GM15510 (cell line): Measurements from ENCODE around the gene CALCOCO1.

Experiments
- POLR2A ChIP-seq: IDR thresholded peaks from 3 replicates; pipeline ENCODE4 v1.6.1; 2011; ENCODE audit warnings: borderline replicate concordance; ENCODE audit not compliant: insufficient read length; ENCODE audit errors: extremely low read depth

CALCOCO1 gene

GRCh38 chr12:53756300-53757100 is 29.2 kb upstream of the CALCOCO1 start:
- TF ChIP-seq POLR2A, result no peak

- no peak for TF ChIP-seq POLR2A
Measured at GRCh38 chr12:53755893-53756292, 28.6 kb upstream of the CALCOCO1 start.

- TF ChIP-seq POLR2A, result no peak
Measured at GRCh38 chr12:53755451-53755891, 28.2 kb upstream of the CALCOCO1 start.

GRCh38 chr12:53754633-53755264 is 27.5 kb upstream of the CALCOCO1 start:
- no peak for TF ChIP-seq POLR2A

GRCh38 chr12:53754188-53754585 is 26.9 kb upstream of the CALCOCO1 start:
- TF ChIP-seq POLR2A, result no peak

- no peak for TF ChIP-seq POLR2A
Measured at GRCh38 chr12:53752621-53753020, 25.4 kb upstream of the CALCOCO1 start.

- no peak for TF ChIP-seq POLR2A
Measured at GRCh38 chr12:53752192-53752601, 24.9 kb upstream of the CALCOCO1 start.

GRCh38 chr12:53751336-53752191 is 24.3 kb upstream of the CALCOCO1 start, which contains the start of gene CISTR:
TSS of gene CISTR (minus strand) at chr12:53751979.
- TF ChIP-seq POLR2A, result peak; percentile 28

- no peak for TF ChIP-seq POLR2A
Measured at GRCh38 chr12:53750812-53751335, 23.6 kb upstream of the CALCOCO1 start.

- no peak for TF ChIP-seq POLR2A
Measured at GRCh38 chr12:53749986-53750811, 22.9 kb upstream of the CALCOCO1 start.

GRCh38 chr12:53748072-53748840 is 21.0 kb upstream of the CALCOCO1 start:
- TF ChIP-seq POLR2A, result no peak

- TF ChIP-seq POLR2A, result no peak
Measured at GRCh38 chr12:53747095-53747494, 19.8 kb upstream of the CALCOCO1 start.

- no peak for TF ChIP-seq POLR2A
Measured at GRCh38 chr12:53746592-53747092, 19.4 kb upstream of the CALCOCO1 start.

- TF ChIP-seq POLR2A, result no peak
Measured at GRCh38 chr12:53744751-53745150, 17.5 kb upstream of the CALCOCO1 start.

- no peak for TF ChIP-seq POLR2A
Measured at GRCh38 chr12:53744130-53744441, 16.8 kb upstream of the CALCOCO1 start.
